Peyer's patch (tissue), 4 donors: Measurements from ENCODE around the gene SERGEF.

Experiments
- CTCF ChIP-seq, 6 experiments: fragments of 450-650 bp in 4 of 6; fragments of 200-600 bp in 2 of 6; sonication (generic) in 1 of 6; IDR thresholded peaks; one replicate each; pipeline ENCODE4 v1.5.1; 2017 to 2019; ENCODE audit warnings: antibody characterized with exemption in 6 of 6, mild to moderate bottlenecking in 3 of 6, moderate library complexity in 1 of 6
- POLR2A ChIP-seq, 2 donors: fragments of 450-650 bp; IDR thresholded peaks; one replicate each; pipeline ENCODE4 v1.5.1; 2017; ENCODE audit warnings: antibody characterized with exemption in 2 of 2, mild to moderate bottlenecking in 2 of 2, moderate library complexity in 2 of 2

- no peak for TF ChIP-seq POLR2A (IDR thresholded peaks at IDR 0.05)
- no peak for TF ChIP-seq CTCF (IDR thresholded peaks at IDR 0.05)
These were observed 95.3 kb downstream of the SERGEF start for GRCh38 chr11:17917556-17917955.
